ENCODE measurements around the gene PPM1A. TPM values are rescaled to one million over a fixed set of nuclear protein-coding genes. Genes with fewer than 3 reads are reported as not detected.

PPM1A gene
- total and polyA plus RNA-seq, 9 of the 15 experiments (the other 6 are each of a cell fraction or from before 2014, with no cell fraction given), result 5.5 to 23.9 (median 15.2) TPM

DNA sequence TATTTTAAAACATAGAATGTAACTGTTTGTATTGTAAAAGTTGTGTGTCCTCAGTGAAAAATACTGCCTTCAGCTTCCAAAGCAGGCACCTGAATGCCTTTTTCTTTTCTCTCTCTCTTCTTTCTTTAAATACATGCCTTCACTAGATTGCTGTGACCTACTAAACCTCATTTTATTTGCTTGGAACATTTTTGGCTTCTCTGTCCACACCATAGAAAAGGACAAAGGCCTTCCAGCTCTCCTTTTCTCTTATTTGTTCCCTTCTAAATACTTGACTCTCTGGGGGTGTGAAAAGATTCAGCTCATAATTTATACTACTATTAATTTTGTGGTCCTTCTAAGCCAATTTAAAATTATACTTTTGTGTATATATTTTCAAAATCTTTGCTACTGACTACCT is 38.4 kb downstream of the PPM1A start (continued):
- TF ChIP-seq, protein P1, sequence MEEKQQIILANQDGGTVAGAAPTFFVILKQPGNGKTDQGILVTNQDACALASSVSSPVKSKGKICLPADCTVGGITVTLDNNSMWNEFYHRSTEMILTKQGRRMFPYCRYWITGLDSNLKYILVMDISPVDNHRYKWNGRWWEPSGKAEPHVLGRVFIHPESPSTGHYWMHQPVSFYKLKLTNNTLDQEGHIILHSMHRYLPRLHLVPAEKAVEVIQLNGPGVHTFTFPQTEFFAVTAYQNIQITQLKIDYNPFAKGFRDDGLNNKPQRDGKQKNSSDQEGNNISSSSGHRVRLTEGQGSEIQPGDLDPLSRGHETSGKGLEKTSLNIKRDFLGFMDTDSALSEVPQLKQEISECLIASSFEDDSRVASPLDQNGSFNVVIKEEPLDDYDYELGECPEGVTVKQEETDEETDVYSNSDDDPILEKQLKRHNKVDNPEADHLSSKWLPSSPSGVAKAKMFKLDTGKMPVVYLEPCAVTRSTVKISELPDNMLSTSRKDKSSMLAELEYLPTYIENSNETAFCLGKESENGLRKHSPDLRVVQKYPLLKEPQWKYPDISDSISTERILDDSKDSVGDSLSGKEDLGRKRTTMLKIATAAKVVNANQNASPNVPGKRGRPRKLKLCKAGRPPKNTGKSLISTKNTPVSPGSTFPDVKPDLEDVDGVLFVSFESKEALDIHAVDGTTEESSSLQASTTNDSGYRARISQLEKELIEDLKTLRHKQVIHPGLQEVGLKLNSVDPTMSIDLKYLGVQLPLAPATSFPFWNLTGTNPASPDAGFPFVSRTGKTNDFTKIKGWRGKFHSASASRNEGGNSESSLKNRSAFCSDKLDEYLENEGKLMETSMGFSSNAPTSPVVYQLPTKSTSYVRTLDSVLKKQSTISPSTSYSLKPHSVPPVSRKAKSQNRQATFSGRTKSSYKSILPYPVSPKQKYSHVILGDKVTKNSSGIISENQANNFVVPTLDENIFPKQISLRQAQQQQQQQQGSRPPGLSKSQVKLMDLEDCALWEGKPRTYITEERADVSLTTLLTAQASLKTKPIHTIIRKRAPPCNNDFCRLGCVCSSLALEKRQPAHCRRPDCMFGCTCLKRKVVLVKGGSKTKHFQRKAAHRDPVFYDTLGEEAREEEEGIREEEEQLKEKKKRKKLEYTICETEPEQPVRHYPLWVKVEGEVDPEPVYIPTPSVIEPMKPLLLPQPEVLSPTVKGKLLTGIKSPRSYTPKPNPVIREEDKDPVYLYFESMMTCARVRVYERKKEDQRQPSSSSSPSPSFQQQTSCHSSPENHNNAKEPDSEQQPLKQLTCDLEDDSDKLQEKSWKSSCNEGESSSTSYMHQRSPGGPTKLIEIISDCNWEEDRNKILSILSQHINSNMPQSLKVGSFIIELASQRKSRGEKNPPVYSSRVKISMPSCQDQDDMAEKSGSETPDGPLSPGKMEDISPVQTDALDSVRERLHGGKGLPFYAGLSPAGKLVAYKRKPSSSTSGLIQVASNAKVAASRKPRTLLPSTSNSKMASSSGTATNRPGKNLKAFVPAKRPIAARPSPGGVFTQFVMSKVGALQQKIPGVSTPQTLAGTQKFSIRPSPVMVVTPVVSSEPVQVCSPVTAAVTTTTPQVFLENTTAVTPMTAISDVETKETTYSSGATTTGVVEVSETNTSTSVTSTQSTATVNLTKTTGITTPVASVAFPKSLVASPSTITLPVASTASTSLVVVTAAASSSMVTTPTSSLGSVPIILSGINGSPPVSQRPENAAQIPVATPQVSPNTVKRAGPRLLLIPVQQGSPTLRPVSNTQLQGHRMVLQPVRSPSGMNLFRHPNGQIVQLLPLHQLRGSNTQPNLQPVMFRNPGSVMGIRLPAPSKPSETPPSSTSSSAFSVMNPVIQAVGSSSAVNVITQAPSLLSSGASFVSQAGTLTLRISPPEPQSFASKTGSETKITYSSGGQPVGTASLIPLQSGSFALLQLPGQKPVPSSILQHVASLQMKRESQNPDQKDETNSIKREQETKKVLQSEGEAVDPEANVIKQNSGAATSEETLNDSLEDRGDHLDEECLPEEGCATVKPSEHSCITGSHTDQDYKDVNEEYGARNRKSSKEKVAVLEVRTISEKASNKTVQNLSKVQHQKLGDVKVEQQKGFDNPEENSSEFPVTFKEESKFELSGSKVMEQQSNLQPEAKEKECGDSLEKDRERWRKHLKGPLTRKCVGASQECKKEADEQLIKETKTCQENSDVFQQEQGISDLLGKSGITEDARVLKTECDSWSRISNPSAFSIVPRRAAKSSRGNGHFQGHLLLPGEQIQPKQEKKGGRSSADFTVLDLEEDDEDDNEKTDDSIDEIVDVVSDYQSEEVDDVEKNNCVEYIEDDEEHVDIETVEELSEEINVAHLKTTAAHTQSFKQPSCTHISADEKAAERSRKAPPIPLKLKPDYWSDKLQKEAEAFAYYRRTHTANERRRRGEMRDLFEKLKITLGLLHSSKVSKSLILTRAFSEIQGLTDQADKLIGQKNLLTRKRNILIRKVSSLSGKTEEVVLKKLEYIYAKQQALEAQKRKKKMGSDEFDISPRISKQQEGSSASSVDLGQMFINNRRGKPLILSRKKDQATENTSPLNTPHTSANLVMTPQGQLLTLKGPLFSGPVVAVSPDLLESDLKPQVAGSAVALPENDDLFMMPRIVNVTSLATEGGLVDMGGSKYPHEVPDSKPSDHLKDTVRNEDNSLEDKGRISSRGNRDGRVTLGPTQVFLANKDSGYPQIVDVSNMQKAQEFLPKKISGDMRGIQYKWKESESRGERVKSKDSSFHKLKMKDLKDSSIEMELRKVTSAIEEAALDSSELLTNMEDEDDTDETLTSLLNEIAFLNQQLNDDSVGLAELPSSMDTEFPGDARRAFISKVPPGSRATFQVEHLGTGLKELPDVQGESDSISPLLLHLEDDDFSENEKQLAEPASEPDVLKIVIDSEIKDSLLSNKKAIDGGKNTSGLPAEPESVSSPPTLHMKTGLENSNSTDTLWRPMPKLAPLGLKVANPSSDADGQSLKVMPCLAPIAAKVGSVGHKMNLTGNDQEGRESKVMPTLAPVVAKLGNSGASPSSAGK (IDR thresholded peaks at IDR 0.05), result no peak
- no peak for TF ChIP-seq MCM5 (IDR thresholded peaks at IDR 0.05; ENCODE audit: low read depth)

Data from K562 (cell line).